Fibroblast of pulmonary artery (primary cell): ENCODE results near the gene NLRP13.
"Not testable (repeated sequence)": the region's sequence is repeated elsewhere in the genome, so short reads cannot be mapped to it uniquely, and the experiment has no call there.

Experiments
- DNase-seq: peaks from one replicate; pipeline ENCODE4 v3.0.0-alpha.2; 2010; ENCODE audit warnings: low read depth
- H3K4me3 ChIP-seq: replicated peaks from 2 replicates; pipeline ENCODE4 v1.5.1; 2011; ENCODE audit warnings: low read depth, mild to moderate bottlenecking, control low read depth, low read length, moderate library complexity
- TF ChIP-seq, protein P1 (sequence below): IDR thresholded peaks from 2 replicates; pipeline ENCODE4 v1.5.1; 2011; ENCODE audit warnings: mild to moderate bottlenecking, control low read depth, low read length, inconsistent platforms; ENCODE audit errors: missing control alignments

Gene NLRP13

DNA sequence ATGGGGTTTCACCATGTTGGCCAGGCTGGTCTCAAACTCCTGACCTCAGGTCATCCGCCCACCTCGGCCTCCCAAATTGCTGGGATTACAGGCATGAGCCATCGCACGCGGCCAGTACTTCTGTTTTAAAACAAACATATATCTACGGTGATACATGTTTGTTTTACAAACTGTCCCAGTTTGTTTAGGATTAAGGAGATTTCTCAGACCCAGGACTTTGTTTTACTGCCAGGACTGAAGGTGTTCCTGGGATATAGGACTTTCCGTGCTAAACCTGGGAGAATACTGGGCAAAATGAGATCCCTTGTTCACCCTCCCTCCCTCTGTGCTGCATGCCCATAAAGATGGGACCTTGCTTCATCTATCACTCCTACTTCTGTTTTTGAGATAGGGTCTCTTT lies 24.3 kb upstream of the NLRP13 start:
- TF ChIP-seq, protein P1, sequence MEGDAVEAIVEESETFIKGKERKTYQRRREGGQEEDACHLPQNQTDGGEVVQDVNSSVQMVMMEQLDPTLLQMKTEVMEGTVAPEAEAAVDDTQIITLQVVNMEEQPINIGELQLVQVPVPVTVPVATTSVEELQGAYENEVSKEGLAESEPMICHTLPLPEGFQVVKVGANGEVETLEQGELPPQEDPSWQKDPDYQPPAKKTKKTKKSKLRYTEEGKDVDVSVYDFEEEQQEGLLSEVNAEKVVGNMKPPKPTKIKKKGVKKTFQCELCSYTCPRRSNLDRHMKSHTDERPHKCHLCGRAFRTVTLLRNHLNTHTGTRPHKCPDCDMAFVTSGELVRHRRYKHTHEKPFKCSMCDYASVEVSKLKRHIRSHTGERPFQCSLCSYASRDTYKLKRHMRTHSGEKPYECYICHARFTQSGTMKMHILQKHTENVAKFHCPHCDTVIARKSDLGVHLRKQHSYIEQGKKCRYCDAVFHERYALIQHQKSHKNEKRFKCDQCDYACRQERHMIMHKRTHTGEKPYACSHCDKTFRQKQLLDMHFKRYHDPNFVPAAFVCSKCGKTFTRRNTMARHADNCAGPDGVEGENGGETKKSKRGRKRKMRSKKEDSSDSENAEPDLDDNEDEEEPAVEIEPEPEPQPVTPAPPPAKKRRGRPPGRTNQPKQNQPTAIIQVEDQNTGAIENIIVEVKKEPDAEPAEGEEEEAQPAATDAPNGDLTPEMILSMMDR: no peak
- H3K4me3 ChIP-seq: no peak overlapping the region
- no peak for DNase-seq

DNA sequence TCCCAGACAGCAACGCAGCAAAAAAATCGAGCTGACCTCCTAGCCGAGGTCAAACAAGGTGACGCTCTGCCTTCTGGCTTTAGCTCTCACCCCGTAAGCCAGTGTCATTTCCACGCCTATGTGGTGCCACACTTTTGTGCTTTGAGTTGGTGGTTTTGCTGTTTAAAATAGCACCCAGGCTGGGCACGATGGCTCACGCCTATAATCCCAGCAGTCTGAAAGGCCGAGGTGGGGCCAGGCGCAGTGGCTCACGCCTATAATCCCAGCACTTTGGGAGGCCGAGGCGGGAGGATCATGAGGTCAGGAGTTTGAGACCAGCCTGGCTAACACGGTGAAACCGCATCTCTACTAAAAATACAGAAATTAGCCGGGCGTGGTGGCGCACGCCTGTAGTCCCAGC lies 18.4 kb upstream of the NLRP13 start:
- not testable (repeated sequence) for DNase-seq, H3K4me3 ChIP-seq

GRCh38 chr19:55947532-55947931 lies 15.4 kb upstream of the NLRP13 start, which contains the start of gene NLRP8:
Gene NLRP8 (plus strand): TSS chr19:55947832.
- H3K4me3 ChIP-seq: no peak within 1 kb of the TSS
- no peak for DNase-seq
- TF ChIP-seq, protein P1: no peak

DNA sequence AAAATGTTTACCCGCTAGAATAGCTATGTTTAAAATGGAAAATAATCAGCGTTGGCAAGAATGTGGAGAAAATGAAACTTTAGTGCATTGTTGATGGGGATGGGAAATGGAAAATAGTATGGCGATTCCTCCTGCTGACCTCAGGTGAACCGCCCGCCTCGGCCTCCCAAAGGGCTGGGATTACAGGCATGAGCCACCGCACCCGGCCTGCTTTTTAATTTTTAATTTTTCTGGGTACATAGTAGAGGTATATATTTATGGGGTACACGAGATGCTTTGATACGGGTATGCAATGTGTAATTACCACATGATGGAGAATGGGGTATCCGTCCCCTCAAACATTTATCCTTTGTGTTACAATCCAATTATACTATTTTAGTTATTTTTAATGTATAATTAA lies 8.2 kb upstream of the NLRP13 start:
- no peak for DNase-seq
- TF ChIP-seq, protein P1: no peak
- H3K4me3 ChIP-seq: no peak overlapping the region

DNA sequence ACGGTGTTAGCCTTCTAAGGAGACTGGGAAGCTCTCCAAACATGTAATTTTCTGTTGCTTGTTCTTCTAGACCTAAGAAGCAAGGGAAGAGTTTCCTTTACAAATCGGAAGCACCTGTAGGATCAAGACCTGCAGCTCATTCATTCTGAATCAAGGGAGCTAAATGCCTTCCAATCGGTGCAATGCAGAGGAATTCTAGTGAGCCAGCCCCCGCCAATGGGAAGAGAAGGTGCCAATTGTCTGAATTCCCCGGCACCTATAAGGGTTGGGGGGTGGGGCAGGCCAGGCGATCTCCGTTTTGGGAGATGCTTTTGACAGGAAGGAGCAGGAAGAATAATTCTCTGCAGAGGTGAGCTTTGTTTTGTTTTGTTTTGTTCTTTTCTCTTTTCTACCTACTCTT lies 7.1 kb upstream of the NLRP13 start:
- no peak overlapping the region for H3K4me3 ChIP-seq
- DNase-seq: no peak
- TF ChIP-seq, protein P1: no peak

DNA sequence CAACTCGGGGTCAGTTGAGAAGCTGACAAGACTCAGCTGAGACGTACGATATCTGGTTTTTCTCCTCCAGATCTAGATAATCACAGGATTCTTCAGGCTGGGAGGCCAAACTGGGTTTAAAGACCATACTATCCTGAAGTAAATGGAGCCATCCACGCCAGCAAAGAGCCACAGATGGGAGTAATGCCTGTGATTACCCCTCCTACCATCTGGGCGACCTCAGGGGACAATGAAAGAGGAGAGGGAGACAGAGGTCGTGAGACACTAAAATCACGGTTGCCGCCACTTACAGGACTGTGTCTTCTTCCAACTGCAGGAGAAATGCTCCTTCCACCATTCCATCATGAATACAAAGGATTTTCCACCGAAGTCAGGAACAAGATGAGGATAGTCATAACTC lies 3.1 kb upstream of the NLRP13 start:
- no peak for DNase-seq
- H3K4me3 ChIP-seq: no peak overlapping the region
- TF ChIP-seq, protein P1: no peak

DNA sequence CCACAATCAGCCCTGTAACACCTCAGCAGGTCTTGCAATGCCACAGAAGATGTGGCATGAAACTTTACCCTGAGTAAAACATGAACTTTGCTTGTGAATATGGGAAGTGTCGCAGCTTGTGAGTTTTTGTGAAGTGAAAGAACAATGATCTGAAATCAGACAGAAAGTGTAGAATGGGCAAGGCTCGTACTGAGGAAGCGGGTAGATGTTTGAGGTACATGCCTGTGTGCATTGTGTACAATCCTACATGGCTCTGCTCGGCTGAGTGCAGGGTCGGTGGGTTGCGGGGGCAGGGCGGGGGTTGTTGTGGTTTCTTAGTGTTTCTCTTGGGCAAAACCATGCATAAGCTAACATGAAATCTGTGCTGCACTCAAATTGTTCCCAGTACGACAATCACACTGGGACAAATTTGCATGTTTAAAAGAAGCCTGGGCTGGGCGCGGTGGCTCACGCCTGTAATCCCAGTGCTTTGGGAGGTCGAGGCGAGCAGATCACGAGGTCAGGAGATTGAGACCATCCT lies 1.1 kb downstream of the NLRP13 start:
- TF ChIP-seq, protein P1: no peak
- H3K4me3 ChIP-seq: no peak overlapping the region
- no peak for DNase-seq

DNA sequence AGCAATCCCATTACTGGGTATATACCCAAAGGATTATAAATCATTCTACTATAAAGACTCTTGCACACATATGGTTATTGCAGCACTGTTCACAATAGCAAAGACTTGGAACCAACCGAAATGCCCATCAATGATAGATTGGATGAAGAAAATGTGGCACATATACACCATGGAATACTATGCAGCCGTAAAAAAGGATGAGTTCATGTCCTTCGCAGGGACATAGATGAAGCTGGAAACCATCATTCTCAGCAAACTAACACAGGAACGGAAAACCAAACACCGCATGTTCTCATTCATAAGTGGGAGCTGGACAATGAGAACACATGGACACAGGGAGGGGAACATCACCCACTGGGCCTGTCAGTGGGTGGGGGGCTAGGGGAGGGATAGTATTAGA lies 2.9 kb downstream of the NLRP13 start:
- H3K4me3 ChIP-seq, DNase-seq: not testable (repeated sequence)
